HCT116 (cell line): ENCODE data around the gene TUBB1. TPM values are rescaled to one million over a fixed set of nuclear protein-coding genes. Genes with fewer than 3 reads are reported as not detected.

Source experiments
- ATAC-seq: fragments of 200-7000 bp; cut with Tn5 transposase; 2 replicates; pipeline ENCODE4 v1.9.1; 2020; ENCODE audit warnings: mild to moderate bottlenecking, moderate library complexity
- BruUV-seq: library from RNA; stranded (reverse); fragments of 400-500 nt; replicated peaks from 2 replicates; lab custom pipeline; 2021; lab: Mats Ljungman, UMichigan
- CTCF ChIA-PET: fragments of 300-600 bp; sonication (Branson Sonifier 250); formaldehyde crosslinking; loops from one replicate; lab custom pipeline; 2021; ENCODE audit warnings: antibody characterized with exemption; lab: Charles Lee
- POLR2A ChIA-PET: fragments of 300-600, 350-600 bp; sonication (Branson Sonifier 250); formaldehyde crosslinking; loops from one replicate; lab custom pipeline; 2021; ENCODE audit warnings: antibody characterized with exemption; lab: Charles Lee
- RAD21 ChIA-PET, 2 experiments: fragments of 300-600 bp; sonication (Branson Sonifier 250); formaldehyde crosslinking; loops; one replicate each; lab custom pipeline; 2023; ENCODE audit warnings: low total read pairs in 2 of 2; ENCODE audit not compliant: uncharacterized antibody in 2 of 2, unreplicated experiment in 2 of 2, low non-redundant PET in 1 of 2; lab: Charles Lee
- DNase-seq: peaks from one replicate; pipeline ENCODE4 v3.0.0-alpha.2; 2010; ENCODE audit warnings: low read depth, low spot score
- H2AFZ ChIP-seq: fragments of 200-600 bp; shearing (Covaris generic), sonication (generic); 2 replicates; pipeline ENCODE4 v1.6.1; 2017; ENCODE audit warnings: low read depth, mixed run types, mixed read lengths, antibody characterized with exemption, low read length; ENCODE audit not compliant: poor library complexity, severe bottlenecking
- H3K27ac ChIP-seq: 2 replicates; pipeline ENCODE4 v1.5.1; 2012; ENCODE audit warnings: low read depth, low read length
- H3K27me3 ChIP-seq: fragments of 200-600 bp; sonication (generic); 2 replicates; pipeline ENCODE4 v1.6.1; 2016; ENCODE audit warnings: mixed run types, low read length, mixed read lengths; ENCODE audit not compliant: insufficient read depth
- H3K36me3 ChIP-seq, 2 experiments: fragments of 200-500 bp in 1 of 2; fragments of 200-600 bp in 1 of 2; sonication (Bioruptor generic) in 1 of 2; sonication (generic) in 1 of 2; 2 replicates each; pipeline versions ENCODE4 v1.5.1 to v1.6.1; 2014 to 2016; ENCODE audit warnings: low read length in 2 of 2, inconsistent platforms in 1 of 2, mixed read lengths in 1 of 2, mixed run types in 1 of 2; ENCODE audit not compliant: insufficient read depth in 2 of 2, control insufficient read depth in 1 of 2
- H3K4me1 ChIP-seq, 2 experiments: fragments of 200-600 bp in 1 of 2; sonication (generic) in 1 of 2; 2 replicates each; pipeline versions ENCODE4 v1.5.1 to v1.6.1; 2012 to 2017; ENCODE audit warnings: low read length in 2 of 2, inconsistent platforms in 1 of 2, mild to moderate bottlenecking in 1 of 2, mixed read lengths in 1 of 2, mixed run types in 1 of 2, moderate library complexity in 1 of 2; ENCODE audit not compliant: insufficient read depth in 2 of 2, control insufficient read depth in 1 of 2
- H3K4me2 ChIP-seq: fragments of 200-600 bp; sonication (generic); 2 replicates; pipeline ENCODE4 v1.6.1; 2017; ENCODE audit warnings: mixed run types, low read length, mixed read lengths
- H3K4me3 ChIP-seq, 2 experiments: fragments of 200-600 bp in 1 of 2; sonication (generic) in 1 of 2; replicated peaks in 1 of 2; 2 replicates each; pipeline ENCODE4 v1.5.1; 2011 to 2016; ENCODE audit warnings: low read length in 2 of 2, control low read depth in 1 of 2, low read depth in 1 of 2, mild to moderate bottlenecking in 1 of 2, mixed read lengths in 1 of 2, mixed run types in 1 of 2
- H3K79me2 ChIP-seq: fragments of 200-600 bp; sonication (generic); 2 replicates; pipeline ENCODE4 v1.6.1; 2017; ENCODE audit warnings: mild to moderate bottlenecking, mixed run types, low read length, moderate library complexity, mixed read lengths; ENCODE audit not compliant: insufficient read depth
- H3K9ac ChIP-seq: fragments of 200-600 bp; sonication (generic); 2 replicates; pipeline ENCODE4 v1.6.1; 2016; ENCODE audit warnings: low read length, mixed read lengths
- H3K9me2 ChIP-seq: fragments of 200-600 bp; sonication (generic), shearing (Covaris generic); 2 replicates; pipeline ENCODE4 v1.6.1; 2017; ENCODE audit warnings: mixed run types, mild to moderate bottlenecking, moderate library complexity; ENCODE audit not compliant: insufficient read depth
- H3K9me3 ChIP-seq, 2 experiments: fragments of 200-500 bp in 1 of 2; fragments of 200-600 bp in 1 of 2; sonication (Bioruptor generic) in 1 of 2; sonication (generic) in 1 of 2; 2 replicates each; pipeline ENCODE4 v1.6.1; 2014 to 2017; ENCODE audit warnings: low read length in 2 of 2, mixed read lengths in 2 of 2, inconsistent platforms in 1 of 2, low read depth in 1 of 2, mild to moderate bottlenecking in 1 of 2, mixed run types in 1 of 2, moderate library complexity in 1 of 2; ENCODE audit not compliant: control insufficient read depth in 1 of 2, insufficient read depth in 1 of 2
- H4K20me1 ChIP-seq: fragments of 200-600 bp; sonication (generic), shearing (Covaris generic); 2 replicates; pipeline ENCODE4 v1.6.1; 2017; ENCODE audit warnings: mixed run types, mild to moderate bottlenecking, moderate library complexity; ENCODE audit not compliant: insufficient read depth
- EGR1 ChIP-seq: IDR thresholded peaks from 2 replicates; pipeline ENCODE4 v1.6.1; 2012; ENCODE audit warnings: low read depth
- FOSL1 ChIP-seq: IDR thresholded peaks from 2 replicates; pipeline ENCODE4 v1.6.1; 2012; ENCODE audit warnings: low read depth
- POLR2A ChIP-seq: IDR thresholded peaks from 2 replicates; pipeline ENCODE4 v1.7.0; 2011; ENCODE audit warnings: borderline replicate concordance; ENCODE audit not compliant: insufficient read depth, insufficient read length; ENCODE audit errors: extremely low read depth
- SRF ChIP-seq: IDR thresholded peaks from 2 replicates; pipeline ENCODE4 v1.6.1; 2012; ENCODE audit warnings: low read depth
- intact Hi-C: fragments of 100-400 bp; cut with micrococcal nuclease; formaldehyde crosslinking; loops from 2 replicates; pipeline ENCODE4 v1.10.0; 2022
- total RNA-seq: library from RNA; stranded (reverse); gene quantifications from one replicate; pipeline ENCODE4 v1.2.1, GENCODE V29; 2021; ENCODE audit not compliant: unreplicated experiment

The TUBB1 gene
- total RNA-seq, 1 experiment from 2014 or later = not detected

- POLR2A ChIA-PET = no interaction called here
- ATAC-seq (no peak), DNase-seq (no peak)
- peak; percentile 42 for TF ChIP-seq FOSL1
- TF ChIP-seq SRF = no peak
- CTCF ChIA-PET = interaction anchor here (1.3 kb wide), 1 partner anchor 13 kb away, joined by 5 read pairs; no protein-coding TSS in a partner anchor
- Histone ChIP-seq H4K20me1 (no peaks in the 10 kb centered on the region), H2AFZ (peak overlapping the region; percentile 46), H3K36me3 (no peaks in the 10 kb centered on the region), H3K27ac (no peak overlapping the region), H3K9ac (no peak overlapping the region), H3K4me2 (peak overlapping the region; percentile 25; the same call in 1 of the 2 replicates), H3K4me3 (no peak overlapping the region), H3K4me1 (peaks cover 0 to 8% of the 10 kb centered on the region in 2 experiments; a peak in 1 of 4 replicates), H3K9me2 (no peaks in the 10 kb centered on the region), H3K9me3 (no peaks in the 10 kb centered on the region), H3K79me2 (no peaks in the 10 kb centered on the region), H3K27me3 (peaks cover 50% of the 10 kb centered on the region)
- RAD21 ChIA-PET = no interaction called here
- intact Hi-C loops = no loop called here
- BruUV-seq = no TSS peak
These were observed 55.2 kb downstream of the TUBB1 start for GRCh38 chr20:59074456-59074855.

GRCh38 chr20:59075934-59076508 lies 56.8 kb downstream of the TUBB1 start:
- BruUV-seq = no TSS peak
- Histone ChIP-seq H3K9me3 (no peaks in the 10 kb centered on the region), H3K27me3 (peaks cover 50% of the 10 kb centered on the region), H2AFZ (no peak overlapping the region), H4K20me1 (no peaks in the 10 kb centered on the region), H3K4me3 (no peak overlapping the region), H3K27ac (no peak overlapping the region), H3K9ac (no peak overlapping the region), H3K36me3 (no peaks in the 10 kb centered on the region), H3K79me2 (no peaks in the 10 kb centered on the region), H3K4me2 (no peak overlapping the region), H3K4me1 (peaks cover 0 to 8% of the 10 kb centered on the region in 2 experiments; a peak in 1 of 4 replicates), H3K9me2 (no peaks in the 10 kb centered on the region)
- RAD21 ChIA-PET = no interaction called here
- DNase-seq = no peak
- POLR2A ChIA-PET = no interaction called here
- CTCF ChIA-PET = interaction anchor here (1.3 kb wide), 1 partner anchor 12 kb away, joined by 5 read pairs; no protein-coding TSS in a partner anchor
- intact Hi-C loops = no loop called here
- TF ChIP-seq EGR1 (no peak), POLR2A (no peak)
- ATAC-seq = no peak

Other genes starting within 250 kb of the TUBB1 start
- gene GNAS-AS1, start 168.5 kb upstream of the TUBB1 start, total RNA-seq = not detected
- 699 TPM for gene GNAS, start 166.7 kb upstream of the TUBB1 start, total RNA-seq
- gene NELFCD, start 38.2 kb upstream of the TUBB1 start, total RNA-seq = 88.2 TPM
- 100 TPM for gene CTSZ, start 12.2 kb upstream of the TUBB1 start, total RNA-seq
- gene ATP5F1E, start 12.9 kb downstream of the TUBB1 start, total RNA-seq = 72.8 TPM
- gene PRELID3B, start 23.4 kb downstream of the TUBB1 start, total RNA-seq = 129 TPM
- 0.15 TPM for gene ZNF831, start 144.4 kb downstream of the TUBB1 start, total RNA-seq